Gastrocnemius medialis (tissue), 4 donors: ENCODE results near the gene CLIP4. TPM values are rescaled to one million over a fixed set of nuclear protein-coding genes. Genes with fewer than 3 reads are reported as not detected.

ENCODE experiments used
- ATAC-seq, 2 donors: fragments of 150-250 bp; one replicate each; pipeline ENCODE4 v1.9.1; 2016
- DNase-seq, 2 donors: peaks; one replicate each; pipeline ENCODE4 v3.0.0-alpha.2; 2019
- H3K27ac ChIP-seq, 4 donors: fragments of 200-600 bp; sonication (generic); 1 replicate in 1 of 4; 2 replicates in 3 of 4; pipeline ENCODE4 v1.5.1; 2016 to 2018; ENCODE audit warnings: mild to moderate bottlenecking in 2 of 4, moderate library complexity in 1 of 4
- H3K27me3 ChIP-seq, 3 donors: fragments of 200-600 bp; sonication (generic) in 2 of 3; 1 replicate in 1 of 3; 2 replicates in 2 of 3; pipeline versions ENCODE4 v1.5.1 to v1.6.0; 2016 to 2019; ENCODE audit warnings: mild to moderate bottlenecking in 1 of 3, moderate library complexity in 1 of 3
- H3K36me3 ChIP-seq, 2 donors: fragments of 200-600 bp; sonication (generic) in 1 of 2; one replicate each; pipeline ENCODE4 v1.5.1; 2017 to 2018
- H3K4me1 ChIP-seq, 2 donors: fragments of 200-600 bp; sonication (generic) in 1 of 2; one replicate each; pipeline ENCODE4 v1.5.1; 2016 to 2017; ENCODE audit warnings: mild to moderate bottlenecking in 2 of 2
- H3K4me3 ChIP-seq, 4 donors: fragments of 200-600 bp; sonication (generic) in 3 of 4; 1 replicate in 1 of 4; 2 replicates in 3 of 4; pipeline ENCODE4 v1.5.1; 2016 to 2019; ENCODE audit warnings: mild to moderate bottlenecking in 2 of 4
- H3K9me3 ChIP-seq, 3 donors: fragments of 200-600 bp; sonication (generic) in 2 of 3; 1 replicate in 1 of 3; 2 replicates in 2 of 3; pipeline ENCODE4 v1.5.1; 2016 to 2019
- POLR2A ChIP-seq, 2 donors: fragments of 450-650 bp; IDR thresholded peaks; one replicate each; pipeline ENCODE4 v1.6.1; 2017; ENCODE audit warnings: antibody characterized with exemption in 2 of 2, mild to moderate bottlenecking in 2 of 2, moderate library complexity in 2 of 2
- in situ Hi-C, 4 donors: fragments of 200-750 bp; cut with MboI; loops; one replicate each; pipeline versions ENCODE4 v1.15.0 to v1.8.0; 2017; ENCODE audit warnings: low sequenced_read_pairs in 4 of 4
- intact Hi-C: fragments of 100-400 bp; cut with DNase I; formaldehyde crosslinking; loops from one replicate; pipeline ENCODE4 v1.15.1; 2023; ENCODE audit warnings: low total_unique reads
- total RNA-seq, 4 donors: library from RNA; depleted of rRNA; stranded (reverse); fragments of >200 nt; gene quantifications; one replicate each; pipeline versions ENCODE4 v1.1.0 to v1.2.3, GENCODE V29; 2016
- TF ChIP-seq, protein P1 (sequence below), 5 experiments: fragments of 450-650 bp in 3 of 5; fragments of 200-600 bp in 2 of 5; sonication (generic) in 2 of 5; IDR thresholded peaks in 4 of 5; conservative IDR thresholded peaks in 1 of 5; 1 replicate in 4 of 5; 2 replicates in 1 of 5; pipeline ENCODE4 v1.5.1; 2016 to 2019; ENCODE audit warnings: antibody characterized with exemption in 5 of 5, mild to moderate bottlenecking in 3 of 5, moderate library complexity in 3 of 5

CLIP4 gene
- total RNA-seq, 4 donors from 2014 or later, result 200 to 422 (median 265) TPM

DNA sequence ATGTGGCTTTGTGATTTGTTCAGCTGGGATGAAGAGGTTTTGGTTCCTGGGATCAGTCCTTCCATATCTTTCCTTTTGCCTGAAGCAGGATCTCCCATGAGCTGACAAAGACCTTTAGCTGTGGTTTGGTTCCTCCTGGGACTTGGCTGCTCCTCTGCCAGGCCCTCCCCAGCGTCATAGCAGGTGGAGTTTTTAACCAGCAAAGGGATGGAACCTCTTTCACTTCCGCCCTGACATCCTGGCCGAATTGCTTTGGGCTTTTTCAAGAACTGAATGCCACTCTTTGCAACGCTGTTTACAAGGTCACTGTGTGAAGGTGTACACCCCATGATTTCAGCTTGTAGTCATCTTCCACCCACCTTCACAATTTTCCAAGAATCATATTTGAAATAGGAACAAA is 41.3 kb upstream of the CLIP4 start:
- TF ChIP-seq, protein P1, sequence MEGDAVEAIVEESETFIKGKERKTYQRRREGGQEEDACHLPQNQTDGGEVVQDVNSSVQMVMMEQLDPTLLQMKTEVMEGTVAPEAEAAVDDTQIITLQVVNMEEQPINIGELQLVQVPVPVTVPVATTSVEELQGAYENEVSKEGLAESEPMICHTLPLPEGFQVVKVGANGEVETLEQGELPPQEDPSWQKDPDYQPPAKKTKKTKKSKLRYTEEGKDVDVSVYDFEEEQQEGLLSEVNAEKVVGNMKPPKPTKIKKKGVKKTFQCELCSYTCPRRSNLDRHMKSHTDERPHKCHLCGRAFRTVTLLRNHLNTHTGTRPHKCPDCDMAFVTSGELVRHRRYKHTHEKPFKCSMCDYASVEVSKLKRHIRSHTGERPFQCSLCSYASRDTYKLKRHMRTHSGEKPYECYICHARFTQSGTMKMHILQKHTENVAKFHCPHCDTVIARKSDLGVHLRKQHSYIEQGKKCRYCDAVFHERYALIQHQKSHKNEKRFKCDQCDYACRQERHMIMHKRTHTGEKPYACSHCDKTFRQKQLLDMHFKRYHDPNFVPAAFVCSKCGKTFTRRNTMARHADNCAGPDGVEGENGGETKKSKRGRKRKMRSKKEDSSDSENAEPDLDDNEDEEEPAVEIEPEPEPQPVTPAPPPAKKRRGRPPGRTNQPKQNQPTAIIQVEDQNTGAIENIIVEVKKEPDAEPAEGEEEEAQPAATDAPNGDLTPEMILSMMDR (IDR thresholded peaks at IDR 0.05 in 4 of 5, conservative IDR thresholded peaks at IDR 0.05 in 1 of 5), result no peak
- no peak for TF ChIP-seq POLR2A (IDR thresholded peaks at IDR 0.05)
- intact Hi-C loops, result no loop called here
- no peak for ATAC-seq
- no peak overlapping the region for H3K4me3 ChIP-seq
- DNase-seq, result no peak
- H3K27ac ChIP-seq, result peak overlapping the region in 1 of 4 donors; percentile 44
- peaks cover 0 to 13% of the 10 kb centered on the region in 2 donors for H3K4me1 ChIP-seq
- no peaks in the 10 kb centered on the region for H3K9me3 ChIP-seq
- no peaks in the 10 kb centered on the region for H3K27me3 ChIP-seq
- in situ Hi-C loops, result no loop called here
- H3K36me3 ChIP-seq, result no peaks in the 10 kb centered on the region

DNA sequence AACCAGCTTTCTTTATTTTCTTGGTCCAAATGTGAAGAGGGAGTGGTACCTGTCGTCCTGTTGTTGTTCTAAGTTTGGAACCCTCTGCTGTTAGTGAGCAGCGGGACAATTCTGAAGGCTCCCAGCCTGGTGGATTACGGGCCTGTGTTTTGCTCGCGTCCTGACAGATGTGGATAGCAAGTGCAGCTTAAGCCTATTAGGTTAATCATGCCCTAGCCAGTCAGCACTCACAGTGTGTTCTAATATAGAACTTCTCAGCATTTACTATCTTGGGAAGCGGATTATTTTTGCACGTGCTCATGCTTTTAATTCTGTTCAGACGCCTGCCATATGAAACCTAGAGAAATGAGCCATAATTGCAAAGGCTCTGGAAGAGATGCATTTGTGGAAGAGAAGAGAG is 40.8 kb upstream of the CLIP4 start, which contains the start of gene PCARE:
TSS of gene PCARE (minus strand) at position 113 of the 400 bp plus-strand sequence. CDS start 262 bp downstream, outside the sequence.
- Histone ChIP-seq H3K27me3 (no peaks in the 10 kb centered on the region), H3K4me3 (no peak within 1 kb of the TSS), H3K27ac (peak within 1 kb of the TSS in 2 of 4 donors; percentile 9 to 44), H3K9me3 (no peaks in the 10 kb centered on the region), H3K4me1 (peaks cover 0 to 13% of the 10 kb centered on the region in 2 donors), H3K36me3 (no peaks in the 10 kb centered on the region)
- ATAC-seq, result peak in 1 of 2 donors; percentile 68
- no peak for DNase-seq
- in situ Hi-C loops, result no loop called here
- intact Hi-C loops, result no loop called here
- TF ChIP-seq POLR2A (IDR thresholded peaks at IDR 0.05), result no peak
- TF ChIP-seq, protein P1 (IDR thresholded peaks at IDR 0.05 in 4 of 5, conservative IDR thresholded peaks at IDR 0.05 in 1 of 5), result no peak

DNA sequence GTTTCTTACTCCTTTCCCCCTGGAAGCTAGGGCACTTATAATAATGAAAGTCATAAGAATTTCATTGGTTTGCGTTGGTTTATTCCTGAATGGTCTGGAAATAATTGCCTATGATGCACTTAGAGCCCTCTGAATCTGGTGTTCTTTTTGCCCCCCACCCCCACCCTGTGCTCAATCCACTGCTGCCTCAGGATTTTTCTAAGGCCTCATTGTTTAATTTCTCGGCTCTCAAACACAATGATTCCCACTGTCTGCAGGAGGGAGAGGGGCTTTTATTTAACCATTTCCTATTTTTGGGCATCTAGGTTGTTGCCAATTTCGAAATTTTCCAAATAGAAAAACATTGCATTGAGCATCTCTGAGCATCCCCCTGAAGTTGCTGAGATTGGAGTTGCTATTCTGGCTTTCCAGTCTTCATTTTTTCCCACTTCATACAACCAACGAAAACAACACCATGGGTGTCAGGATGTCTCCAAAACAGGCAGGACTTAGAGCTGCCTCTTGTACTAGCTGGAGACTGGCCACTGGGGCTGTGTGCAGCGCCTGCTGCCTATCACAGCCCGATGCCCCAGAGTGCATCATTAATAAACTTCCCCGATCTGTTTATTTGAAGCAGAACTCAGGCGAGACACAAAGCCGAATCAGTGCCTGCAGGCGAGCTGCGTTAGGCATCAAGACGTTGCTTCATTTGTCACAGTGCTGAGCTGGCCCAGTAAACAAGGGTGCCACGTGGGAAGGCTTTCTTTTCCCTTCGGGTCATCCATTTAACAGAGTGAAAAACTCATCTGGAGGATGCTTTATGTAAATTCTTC is 39.1 kb upstream of the CLIP4 start:
- TF ChIP-seq, protein P1 (IDR thresholded peaks at IDR 0.05 in 4 of 5, conservative IDR thresholded peaks at IDR 0.05 in 1 of 5), result no peak
- no peak for TF ChIP-seq POLR2A (IDR thresholded peaks at IDR 0.05)
- H3K4me3 ChIP-seq, result no peak overlapping the region
- ATAC-seq (no peak), DNase-seq (no peak)
- H3K27me3 ChIP-seq, result no peaks in the 10 kb centered on the region
- peaks cover 0 to 9% (median 0%) of the 10 kb centered on the region in 3 donors for H3K9me3 ChIP-seq
- H3K27ac ChIP-seq, result no peak overlapping the region
- H3K36me3 ChIP-seq, result no peaks in the 10 kb centered on the region
- in situ Hi-C loops (no loop called here), intact Hi-C loops (no loop called here)
- H3K4me1 ChIP-seq, result peaks cover 0 to 13% of the 10 kb centered on the region in 2 donors

DNA sequence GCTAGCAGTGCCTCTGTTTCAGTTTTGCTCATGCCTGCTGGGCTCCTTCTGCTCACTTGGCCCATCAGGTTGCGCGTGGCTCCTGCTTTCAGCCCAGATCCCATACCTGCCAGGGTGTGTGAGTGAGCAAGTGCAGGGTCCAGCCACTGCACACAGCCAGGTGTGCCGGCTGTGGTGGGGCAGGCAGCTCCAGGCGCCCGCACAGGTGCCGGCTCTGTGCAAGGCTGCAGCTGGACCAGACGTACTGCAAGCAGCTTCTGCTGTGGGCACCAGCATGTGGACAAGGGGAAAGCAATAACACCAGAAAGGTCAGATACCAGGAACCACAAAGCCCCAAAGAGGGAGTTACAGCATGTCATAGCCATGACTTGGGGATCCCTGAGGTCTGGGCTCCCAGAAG is 35.3 kb upstream of the CLIP4 start:
- intact Hi-C loops (no loop called here), in situ Hi-C loops (no loop called here)
- H3K9me3 ChIP-seq, result peaks cover 0 to 9% (median 0%) of the 10 kb centered on the region in 3 donors
- DNase-seq (no peak), ATAC-seq (no peak)
- H3K36me3 ChIP-seq, result no peaks in the 10 kb centered on the region
- TF ChIP-seq, protein P1 (IDR thresholded peaks at IDR 0.05 in 4 of 5, conservative IDR thresholded peaks at IDR 0.05 in 1 of 5), result no peak
- no peak for TF ChIP-seq POLR2A (IDR thresholded peaks at IDR 0.05)
- H3K4me3 ChIP-seq, result no peak overlapping the region
- no peaks in the 10 kb centered on the region for H3K27me3 ChIP-seq
- H3K4me1 ChIP-seq, result no peaks in the 10 kb centered on the region
- H3K27ac ChIP-seq, result no peak overlapping the region
